Measurements from ENCODE around the gene FAT1. TPM values are rescaled to one million over a fixed set of nuclear protein-coding genes. Genes with fewer than 3 reads are reported as not detected.
"Not testable (repeated sequence)": the region's sequence is repeated elsewhere in the genome, so short reads cannot be mapped to it uniquely, and the experiment has no call there.

FAT1 gene
- total RNA-seq, 4 donors from 2014 or later: 73.1 to 95.6 (median 76.5) TPM

DNA sequence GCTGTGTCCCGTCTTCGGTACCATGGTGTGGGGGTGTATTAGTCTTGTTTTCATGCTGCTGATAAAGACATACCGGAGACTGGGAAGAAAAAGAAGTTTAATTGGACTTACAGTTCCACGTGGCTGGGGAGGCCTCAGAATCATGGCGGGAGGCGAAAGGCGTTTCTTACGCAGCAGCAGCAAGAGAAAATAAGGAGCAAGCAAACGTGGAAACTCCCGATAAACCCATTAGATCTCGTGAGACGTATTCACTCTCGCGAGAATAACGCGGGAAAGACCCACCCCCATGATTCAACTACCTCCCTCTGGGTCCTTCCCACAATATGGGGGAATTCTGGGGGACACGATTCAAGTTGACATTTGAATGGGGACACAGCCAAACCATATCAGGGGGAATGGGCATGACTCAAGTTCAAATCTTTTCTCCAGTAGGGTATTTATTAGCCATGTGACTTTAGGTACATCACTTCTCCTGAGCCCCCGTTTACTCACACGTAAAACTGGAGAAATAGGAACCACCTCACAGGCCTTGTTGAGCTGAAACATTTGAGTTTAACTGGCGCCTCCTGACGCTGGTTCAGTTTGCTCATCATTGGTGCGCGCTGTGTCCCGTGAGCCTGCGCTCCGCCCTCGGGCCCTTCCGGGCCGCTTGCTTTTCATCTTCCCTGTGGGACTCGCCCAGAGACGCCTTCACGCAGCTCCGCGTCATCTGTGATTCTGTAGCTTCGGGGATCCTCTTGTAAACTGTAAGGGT, 35.5 kb upstream of the FAT1 start:
- no peak for TF ChIP-seq POLR2A (IDR thresholded peaks at IDR 0.05)
- TF ChIP-seq, protein P1, sequence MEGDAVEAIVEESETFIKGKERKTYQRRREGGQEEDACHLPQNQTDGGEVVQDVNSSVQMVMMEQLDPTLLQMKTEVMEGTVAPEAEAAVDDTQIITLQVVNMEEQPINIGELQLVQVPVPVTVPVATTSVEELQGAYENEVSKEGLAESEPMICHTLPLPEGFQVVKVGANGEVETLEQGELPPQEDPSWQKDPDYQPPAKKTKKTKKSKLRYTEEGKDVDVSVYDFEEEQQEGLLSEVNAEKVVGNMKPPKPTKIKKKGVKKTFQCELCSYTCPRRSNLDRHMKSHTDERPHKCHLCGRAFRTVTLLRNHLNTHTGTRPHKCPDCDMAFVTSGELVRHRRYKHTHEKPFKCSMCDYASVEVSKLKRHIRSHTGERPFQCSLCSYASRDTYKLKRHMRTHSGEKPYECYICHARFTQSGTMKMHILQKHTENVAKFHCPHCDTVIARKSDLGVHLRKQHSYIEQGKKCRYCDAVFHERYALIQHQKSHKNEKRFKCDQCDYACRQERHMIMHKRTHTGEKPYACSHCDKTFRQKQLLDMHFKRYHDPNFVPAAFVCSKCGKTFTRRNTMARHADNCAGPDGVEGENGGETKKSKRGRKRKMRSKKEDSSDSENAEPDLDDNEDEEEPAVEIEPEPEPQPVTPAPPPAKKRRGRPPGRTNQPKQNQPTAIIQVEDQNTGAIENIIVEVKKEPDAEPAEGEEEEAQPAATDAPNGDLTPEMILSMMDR (IDR thresholded peaks at IDR 0.05): no peak
- no peak overlapping the region for H3K4me3 ChIP-seq (replicated peaks in 1 of 3)
- peaks cover 0 to 12% of the 10 kb centered on the region in 2 donors for H3K4me1 ChIP-seq
- no peaks in the 10 kb centered on the region for H3K27me3 ChIP-seq
- DNase-seq: no peak
- intact Hi-C loops (cut with DNase I): no loop called here
- no peak overlapping the region for H3K27ac ChIP-seq
- no peaks in the 10 kb centered on the region for H3K9me3 ChIP-seq
- H3K36me3 ChIP-seq: no peaks in the 10 kb centered on the region
- 96 to 97% methylated on average over 35 of the region's 35 CpGs for WGBS, 2 donors

DNA sequence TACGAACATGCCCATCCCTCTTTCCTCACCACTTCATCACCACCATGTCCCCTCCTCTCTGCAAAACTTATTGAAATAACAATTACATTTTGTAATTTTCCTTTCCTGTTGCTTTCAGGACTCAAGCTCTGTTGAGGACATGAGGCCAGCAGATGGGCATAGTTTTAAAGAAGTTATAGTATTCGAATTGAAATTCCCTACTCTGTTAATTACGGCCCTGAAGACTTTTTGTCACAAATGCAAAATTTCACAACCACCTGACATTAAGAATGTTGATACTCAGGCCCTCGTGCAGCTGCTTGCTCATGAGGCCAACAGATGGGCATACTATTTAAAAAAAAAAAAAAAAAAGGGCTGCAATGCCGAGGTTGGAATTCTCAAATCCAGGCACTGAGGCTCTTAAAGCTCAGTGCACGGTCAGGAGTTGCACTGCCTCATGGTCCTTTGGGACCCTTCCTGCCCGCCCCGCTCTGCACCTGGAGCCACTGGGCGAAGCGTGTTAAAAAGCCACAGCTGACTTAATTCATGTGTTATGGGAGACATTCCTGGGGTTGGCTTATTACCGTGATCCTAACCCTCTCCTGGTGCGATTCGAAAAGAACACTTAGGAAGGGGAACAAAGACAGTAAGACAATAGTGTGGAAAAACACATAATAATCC, 34.2 kb upstream of the FAT1 start:
- DNase-seq: no peak
- intact Hi-C loops (cut with DNase I): no loop called here
- Histone ChIP-seq H3K4me3 (replicated peaks in 1 of 3) (no peak overlapping the region), H3K9me3 (no peaks in the 10 kb centered on the region), H3K27me3 (no peaks in the 10 kb centered on the region), H3K36me3 (no peaks in the 10 kb centered on the region), H3K4me1 (peaks cover 0 to 12% of the 10 kb centered on the region in 2 donors), H3K27ac (no peak overlapping the region)
- 79 to 89% methylated on average over 13 of the region's 13 CpGs for WGBS, 2 donors
- TF ChIP-seq, protein P1 (IDR thresholded peaks at IDR 0.05): no peak
- no peak for TF ChIP-seq POLR2A (IDR thresholded peaks at IDR 0.05)

DNA sequence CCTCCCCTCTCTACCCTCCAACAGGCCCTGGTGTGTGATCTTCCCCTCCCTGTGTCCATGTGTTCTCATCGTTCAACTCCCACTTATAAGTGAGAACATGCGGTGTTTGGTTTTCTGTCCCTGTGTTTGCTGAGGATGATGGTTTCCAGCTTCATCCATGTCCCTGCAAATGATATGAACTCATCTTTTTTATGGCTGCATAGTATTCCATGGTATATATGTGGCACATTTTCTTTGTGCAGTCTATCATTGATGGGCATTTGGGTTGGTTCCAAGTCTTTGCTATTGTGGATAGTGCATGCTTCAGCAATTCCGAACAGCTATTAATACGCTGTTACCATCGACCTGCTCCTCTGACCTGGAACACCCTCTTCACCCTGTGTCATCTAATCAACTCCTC, 32.9 kb upstream of the FAT1 start:
- H3K4me1 ChIP-seq: peaks cover 0 to 11% of the 10 kb centered on the region in 2 donors
- H3K36me3 ChIP-seq; H3K27me3 ChIP-seq; DNase-seq; H3K27ac ChIP-seq; H3K4me3 ChIP-seq (replicated peaks in 1 of 3); H3K9me3 ChIP-seq; intact Hi-C loops (cut with DNase I): not testable (repeated sequence)
- WGBS, 2 donors: 90 to 95% methylated on average over 5 of the region's 5 CpGs

DNA sequence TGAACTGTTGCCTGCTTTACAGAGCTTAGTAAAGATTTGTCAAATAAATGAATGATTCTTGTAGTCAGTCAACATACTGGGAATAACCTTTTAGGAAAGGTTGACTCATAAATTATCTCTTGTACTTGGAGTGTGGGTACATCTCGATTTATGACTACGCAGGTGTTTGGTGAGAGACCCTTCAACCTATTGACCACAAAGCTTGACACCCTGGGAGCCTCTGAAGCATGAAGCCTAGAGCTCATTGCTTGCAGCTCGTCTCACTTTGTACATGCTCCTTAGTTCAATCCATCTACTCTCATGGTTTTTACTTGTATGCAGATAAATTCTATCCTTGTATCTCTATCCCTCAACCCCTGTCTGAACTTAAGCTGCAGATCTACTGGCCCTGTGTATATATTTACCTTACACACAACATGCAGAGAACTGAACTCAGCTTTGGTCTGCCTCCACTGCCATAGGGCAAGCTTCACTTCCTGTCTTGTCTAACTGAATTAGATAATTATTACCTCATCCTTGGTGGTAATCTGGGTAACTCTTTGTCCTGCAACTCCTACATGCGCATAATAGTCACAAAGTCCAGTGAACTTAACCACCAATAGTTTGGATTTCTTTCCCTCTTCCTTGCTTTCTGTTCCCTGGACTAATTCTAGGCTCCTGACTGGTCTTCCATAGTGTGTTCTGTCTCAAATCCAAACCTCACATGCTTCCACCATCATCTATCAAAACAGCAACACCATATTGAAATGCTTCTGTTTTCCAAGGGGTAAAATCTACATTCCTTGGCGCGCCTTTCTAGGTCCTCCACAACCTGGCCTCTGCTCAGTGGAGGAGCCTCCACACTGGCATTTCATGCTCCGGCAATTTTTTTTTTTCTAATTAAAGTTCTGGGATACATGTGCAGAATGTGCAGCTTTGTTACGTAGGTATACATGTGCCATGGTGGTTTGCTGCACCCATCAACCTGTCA, 32.2 kb upstream of the FAT1 start:
- H3K4me1 ChIP-seq: peaks cover 0 to 4% of the 10 kb centered on the region in 2 donors
- H3K9me3 ChIP-seq: no peaks in the 10 kb centered on the region
- H3K27ac ChIP-seq: no peak overlapping the region
- no peaks in the 10 kb centered on the region for H3K36me3 ChIP-seq
- no peak for TF ChIP-seq POLR2A (IDR thresholded peaks at IDR 0.05)
- TF ChIP-seq, protein P1 (IDR thresholded peaks at IDR 0.05): no peak
- 91 to 94% methylated on average over 8 of the region's 8 CpGs for WGBS, 2 donors
- H3K27me3 ChIP-seq: no peaks in the 10 kb centered on the region
- no peak for DNase-seq
- intact Hi-C loops (cut with DNase I): no loop called here
- H3K4me3 ChIP-seq (replicated peaks in 1 of 3): no peak overlapping the region

DNA sequence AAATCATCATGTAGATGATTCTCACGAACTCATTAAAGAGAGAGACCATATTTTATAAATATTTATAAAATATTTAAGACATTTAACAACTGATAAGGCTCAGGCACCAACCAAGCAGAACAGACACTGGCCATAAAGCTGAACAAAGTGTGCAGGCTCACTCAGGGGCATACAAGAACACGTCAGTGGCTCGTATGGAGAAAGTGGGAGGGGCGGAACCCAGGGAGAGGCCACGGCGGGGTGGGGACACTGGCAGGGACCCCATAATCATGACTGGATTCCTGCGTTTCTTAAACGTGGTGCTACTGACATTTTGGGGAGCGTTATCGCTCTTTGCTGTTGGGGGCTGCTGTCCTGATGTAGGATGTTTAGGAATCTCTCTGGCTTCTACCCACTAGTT, 31.3 kb upstream of the FAT1 start:
- H3K36me3 ChIP-seq: no peaks in the 10 kb centered on the region
- WGBS, 2 donors: 83 to 89% methylated on average over 10 of the region's 10 CpGs
- no peak overlapping the region for H3K4me3 ChIP-seq (replicated peaks in 1 of 3)
- H3K9me3 ChIP-seq: no peaks in the 10 kb centered on the region
- intact Hi-C loops (cut with DNase I): no loop called here
- TF ChIP-seq, protein P1 (IDR thresholded peaks at IDR 0.05): no peak
- no peak for TF ChIP-seq POLR2A (IDR thresholded peaks at IDR 0.05)
- H3K27me3 ChIP-seq: no peaks in the 10 kb centered on the region
- no peak for DNase-seq
- no peak overlapping the region for H3K27ac ChIP-seq
- H3K4me1 ChIP-seq: no peaks in the 10 kb centered on the region

Data from thyroid gland (tissue), 4 donors.